ENCODE measurements around the gene ARHGEF18. TPM values are rescaled to one million over a fixed set of nuclear protein-coding genes. Genes with fewer than 3 reads are reported as not detected.

Gene ARHGEF18
- total RNA-seq, 1 experiment from 2014 or later = 27.4 TPM

DNA sequence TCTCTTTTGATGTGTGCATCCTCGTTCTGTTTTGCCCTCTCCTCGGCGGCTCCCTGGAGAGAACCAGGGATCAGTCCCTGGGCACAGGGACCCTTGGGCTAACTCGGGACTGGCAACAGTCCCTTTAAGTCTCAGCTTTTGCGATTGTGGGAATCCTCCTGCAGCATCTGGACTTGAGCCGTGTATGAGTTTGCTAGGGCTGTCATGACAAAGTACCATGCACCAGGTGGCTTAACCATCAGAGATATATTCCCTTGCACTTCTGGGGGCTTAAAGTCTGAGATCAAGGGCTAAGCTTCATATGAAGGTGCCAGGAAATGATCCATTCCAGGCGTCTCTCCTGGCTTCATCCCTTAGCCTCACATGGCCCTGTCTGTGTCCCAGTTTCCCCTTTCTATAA lies 34.5 kb downstream of the ARHGEF18 start:
- no peak for DNase-seq (ENCODE audit: low spot score)

DNA sequence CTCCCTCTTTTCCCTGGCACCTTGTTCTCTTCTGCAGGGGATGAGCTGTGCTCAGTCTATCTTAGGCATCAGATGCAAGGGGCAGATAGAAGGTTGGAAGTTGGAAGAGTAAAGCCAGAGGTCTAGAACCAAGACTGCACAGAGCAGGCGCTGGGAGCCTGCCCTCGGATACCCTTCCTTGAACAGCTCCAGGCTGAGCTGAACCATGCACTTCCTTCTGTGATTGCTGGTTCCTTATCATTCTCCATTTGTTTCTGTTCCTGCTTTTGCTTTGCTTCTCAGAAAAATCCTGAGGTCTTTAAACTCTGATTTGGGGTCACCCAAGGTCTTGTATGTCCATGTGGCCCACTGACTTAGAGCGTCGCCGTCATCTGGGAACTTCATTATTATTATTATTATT lies 36.3 kb downstream of the ARHGEF18 start:
- no peak for DNase-seq (ENCODE audit: low spot score)

DNA sequence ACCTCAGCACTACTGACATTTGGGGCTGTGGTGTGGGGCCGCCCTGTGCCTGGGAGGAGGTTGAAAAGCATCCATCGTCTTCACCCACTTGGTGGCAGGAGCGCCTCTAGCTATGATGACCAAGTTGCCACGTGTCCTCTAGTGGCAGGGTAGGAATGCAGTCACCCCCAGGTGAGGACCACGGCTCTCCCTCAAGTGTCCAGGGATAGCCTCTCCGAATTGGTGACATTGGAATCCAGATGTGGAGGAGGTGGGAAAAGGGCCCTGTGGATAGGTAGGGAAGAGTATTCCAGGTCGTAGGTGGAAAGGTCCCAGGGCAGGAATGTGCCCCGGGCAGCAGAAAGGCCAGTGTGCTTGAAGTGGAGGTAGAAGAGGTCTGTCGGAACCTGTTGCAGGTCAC lies 37.6 kb downstream of the ARHGEF18 start:
- peak; percentile 38 for DNase-seq (ENCODE audit: low spot score)

DNA sequence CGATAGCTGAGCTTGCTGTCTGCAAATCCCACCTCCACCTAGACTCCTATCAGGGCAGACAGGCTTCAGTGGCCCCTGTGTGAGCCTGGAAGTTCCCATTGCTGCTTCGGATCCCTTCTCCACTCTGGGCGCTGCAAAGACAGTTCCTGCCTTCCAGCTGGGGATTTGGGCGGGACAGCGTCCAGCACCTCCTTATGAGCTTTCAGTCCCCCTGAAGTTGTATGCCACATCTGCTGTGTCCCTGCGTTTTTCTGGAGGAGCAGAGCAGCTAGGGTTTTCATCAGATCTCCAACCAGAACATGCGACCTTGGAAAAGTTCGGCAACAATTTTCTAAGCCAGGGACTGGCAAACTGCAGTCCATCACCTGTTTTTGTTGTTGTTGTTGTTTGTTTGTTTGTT lies 38.0 kb downstream of the ARHGEF18 start:
- no peak for DNase-seq (ENCODE audit: low spot score)

DNA sequence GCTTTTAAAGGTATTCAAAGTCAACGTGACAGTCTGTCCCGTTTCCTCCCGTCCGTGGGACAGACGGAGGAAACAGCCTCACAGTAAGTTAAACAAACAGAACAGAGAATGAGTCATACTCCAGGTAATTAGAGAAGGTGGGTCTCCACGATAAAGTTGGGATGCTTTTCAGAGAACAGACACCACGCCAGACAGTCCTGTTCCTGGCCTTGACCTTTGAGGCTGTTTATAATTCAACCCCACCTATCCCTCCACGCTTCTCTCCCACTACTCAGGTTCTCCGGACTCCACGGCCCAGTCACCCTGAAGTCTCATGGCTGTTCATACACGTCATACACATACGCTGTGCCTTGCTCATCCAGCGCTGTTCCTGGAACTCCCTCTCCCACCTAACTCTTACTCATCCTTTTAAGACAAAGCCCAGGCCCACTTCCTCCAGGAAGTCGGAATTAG lies 42.5 kb downstream of the ARHGEF18 start:
- DNase-seq (ENCODE audit: low spot score) = peak; percentile 82

DNA sequence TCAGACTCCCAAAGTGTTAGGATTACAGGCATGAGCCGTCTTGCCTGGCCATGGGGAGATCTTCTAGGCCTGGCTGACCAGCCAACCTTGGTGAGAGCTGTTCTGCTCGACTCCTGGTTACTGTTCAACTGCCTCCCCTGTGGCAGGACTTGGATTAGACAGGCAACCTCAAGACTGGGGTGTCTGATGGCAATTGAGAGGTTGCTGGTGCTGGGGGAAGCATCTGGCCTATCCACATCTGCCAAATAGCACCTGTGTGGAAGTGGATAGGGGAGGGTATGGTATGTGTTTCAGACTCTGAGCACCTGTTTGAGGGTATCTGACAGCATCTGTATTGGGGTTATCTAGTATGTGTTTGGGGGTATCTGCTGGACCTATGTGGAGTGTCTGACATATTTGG lies 44.7 kb downstream of the ARHGEF18 start:
- DNase-seq (ENCODE audit: low spot score) = no peak

DNA sequence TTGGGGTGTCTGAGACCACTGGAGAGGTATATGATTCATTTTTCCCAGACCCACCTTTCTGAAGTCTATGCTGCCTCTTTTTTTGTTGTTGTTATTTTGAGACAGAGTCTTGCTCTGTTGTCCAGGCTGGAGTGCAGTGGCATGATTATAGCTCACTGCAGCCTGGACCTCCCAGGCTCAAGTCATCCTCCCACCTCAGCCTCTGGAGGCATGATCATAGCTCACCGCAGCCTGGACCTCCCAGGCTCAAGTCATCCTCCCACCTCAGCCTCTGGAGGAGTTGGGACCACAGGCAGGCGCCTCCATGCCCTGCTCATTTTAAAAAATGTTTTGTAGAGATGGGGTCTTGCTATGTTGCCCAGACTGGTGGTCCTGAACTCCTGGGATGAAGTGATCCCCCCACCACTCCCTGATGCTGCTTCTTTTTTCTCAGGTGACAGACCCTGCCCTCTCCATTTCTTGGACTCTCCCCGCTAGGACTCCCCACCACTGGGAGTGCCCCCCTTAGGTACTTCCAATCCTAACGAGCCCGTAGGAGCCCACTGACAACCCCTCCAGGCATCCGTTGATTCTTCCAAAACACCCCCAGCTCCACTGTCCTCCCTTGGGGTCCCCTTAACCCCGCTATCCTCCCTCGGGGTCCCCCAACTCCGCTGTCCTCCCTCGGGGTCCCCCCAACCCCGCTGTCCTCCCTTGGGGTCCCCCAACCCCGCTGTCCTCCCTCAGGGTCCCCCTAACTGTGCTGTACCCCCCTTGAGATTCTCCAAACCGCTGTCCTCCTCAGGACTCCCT lies 45.4 kb downstream of the ARHGEF18 start:
- no peak for DNase-seq (ENCODE audit: low spot score)

DNA sequence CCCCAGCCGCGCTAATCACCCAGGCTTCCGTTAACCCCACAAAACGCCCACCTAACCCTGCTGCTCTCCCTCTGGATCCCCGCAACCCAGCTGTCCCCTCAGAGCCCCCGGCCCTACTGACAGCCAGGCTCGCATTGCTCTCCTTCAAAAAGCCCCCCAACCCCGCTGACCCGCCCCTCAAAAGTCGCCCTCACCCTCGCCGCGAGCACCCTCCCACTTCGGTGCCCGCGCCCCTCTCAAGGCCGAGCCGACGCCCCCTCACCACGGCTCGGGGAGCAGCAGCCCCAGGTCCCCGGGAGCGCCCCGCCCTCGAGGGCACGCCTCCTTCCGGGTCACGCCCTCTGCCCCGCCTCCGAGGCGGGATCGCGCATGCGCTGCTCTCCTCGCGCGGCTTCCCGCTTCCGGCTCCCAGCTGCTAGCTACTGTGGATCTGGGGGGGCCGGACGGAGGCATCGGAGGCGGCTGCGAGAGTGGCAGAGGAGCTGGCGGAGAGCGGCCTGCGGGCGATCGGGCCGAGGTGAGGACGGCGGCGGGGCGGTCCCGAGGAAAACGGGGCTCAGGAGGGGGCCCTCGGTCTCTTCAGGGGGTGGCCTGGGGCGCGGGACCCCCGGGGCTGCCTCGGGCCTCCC lies 46.1 kb downstream of the ARHGEF18 start:
- DNase-seq (ENCODE audit: low spot score) = peak; percentile 75

DNA sequence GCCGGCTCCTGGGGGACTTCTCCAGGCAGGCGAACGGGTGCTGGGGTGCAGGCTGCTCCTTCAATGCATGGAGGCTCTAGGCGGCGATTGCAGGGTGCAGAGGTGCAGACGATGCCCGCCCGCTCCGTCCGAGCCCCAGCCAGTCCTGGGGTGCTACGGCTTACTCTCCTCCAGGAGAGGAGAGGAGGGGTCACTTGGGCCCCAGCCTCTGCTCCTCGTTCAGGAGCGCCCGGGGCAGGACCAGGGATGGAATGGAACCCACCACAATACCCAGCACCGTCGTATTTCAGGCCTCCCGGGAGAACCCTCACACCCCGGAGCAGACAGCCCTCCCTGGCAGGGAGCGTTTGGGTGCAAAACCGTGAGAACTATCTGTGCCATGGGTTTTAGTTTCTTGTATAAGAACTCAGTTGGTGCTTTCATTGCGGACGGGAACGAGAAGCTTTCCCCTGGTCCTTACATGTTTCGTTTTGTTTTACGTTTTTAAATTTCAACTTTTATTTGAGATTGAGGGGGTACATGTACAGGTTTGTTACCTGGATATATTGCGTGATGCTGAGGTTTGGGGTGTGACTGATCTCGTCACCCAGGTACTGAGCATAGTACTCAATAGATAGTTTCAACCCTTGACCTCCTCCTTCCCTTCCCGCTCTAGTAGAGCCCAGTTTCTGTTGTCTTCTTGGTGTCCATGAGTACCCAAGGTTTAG lies 46.8 kb downstream of the ARHGEF18 start:
- no peak for DNase-seq (ENCODE audit: low spot score)

DNA sequence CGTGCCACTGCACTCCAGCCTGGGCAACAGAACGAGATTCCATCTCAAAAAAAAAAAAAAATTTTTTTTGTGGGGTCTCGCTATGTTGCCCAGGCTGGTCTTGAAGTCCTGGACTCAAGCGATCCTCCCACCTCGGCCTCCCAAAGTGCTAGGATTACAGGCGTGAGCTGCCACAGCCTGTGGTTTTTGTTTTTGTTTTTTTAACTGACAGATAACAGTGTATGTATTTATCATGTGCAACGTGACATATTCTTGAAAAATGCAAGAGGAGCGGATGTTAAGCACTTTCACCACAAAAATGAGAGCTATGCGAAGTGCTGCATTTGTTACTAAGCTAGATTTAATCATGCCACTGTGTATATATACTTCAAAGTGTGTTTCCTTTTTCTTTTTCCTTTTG lies 49.0 kb downstream of the ARHGEF18 start:
- peak; percentile 95 for DNase-seq (ENCODE audit: low spot score)

Other genes starting within 250 kb of the ARHGEF18 start
- 3.3 and 3.8 TPM in 2 replicates for gene INSR, start 54.5 kb upstream of the ARHGEF18 start, total RNA-seq (2014; rRNA removed; shearing (Covaris generic))
- 0.31 TPM in 1 of 2 replicates, not detected in the other for gene PEX11G, start 140.1 kb downstream of the ARHGEF18 start, total RNA-seq (2014; rRNA removed; shearing (Covaris generic))
- 31.9 and 37.5 TPM in 2 replicates for gene ZNF358, start 167.2 kb downstream of the ARHGEF18 start, total RNA-seq (2014; rRNA removed; shearing (Covaris generic))
- gene MCOLN1, start 173.7 kb downstream of the ARHGEF18 start, total RNA-seq (2014; rRNA removed; shearing (Covaris generic)) = 3.9 and 5.8 TPM in 2 replicates
- gene PNPLA6, start 186.8 kb downstream of the ARHGEF18 start, total RNA-seq (2014; rRNA removed; shearing (Covaris generic)) = 32.5 and 41.4 TPM in 2 replicates
- gene CAMSAP3, start 246.9 kb downstream of the ARHGEF18 start, total RNA-seq (2014; rRNA removed; shearing (Covaris generic)) = 0.31 and 0.43 TPM in 2 replicates

Measured in H4 (cell line).